Kidney (tissue), 14 donors: ENCODE measurements around the gene HNRNPA3. TPM values are rescaled to one million over a fixed set of nuclear protein-coding genes. Genes with fewer than 3 reads are reported as not detected.

ENCODE experiments used
- DNase-seq, 5 donors: peaks; one replicate each; pipeline ENCODE4 v3.0.0-alpha.2; 2013 to 2020
- FAIRE-seq: peaks from 2 replicates; lab custom pipeline; 2012; peaks lifted over from hg19 to GRCh38; lab: Jason Lieb, UNC
- H3K27ac ChIP-seq, 2 donors: one replicate each; pipeline ENCODE4 v1.7.0; 2013; ENCODE audit warnings: low read depth in 2 of 2, low read length in 2 of 2, inconsistent platforms in 1 of 2
- H3K27me3 ChIP-seq: one replicate; pipeline ENCODE4 v1.7.1; 2013; ENCODE audit warnings: low read length, inconsistent platforms; ENCODE audit not compliant: control insufficient read depth, insufficient read depth
- H3K36me3 ChIP-seq, 3 donors: one replicate each; pipeline versions ENCODE4 v1.7.0 to v1.7.1; 2013; ENCODE audit warnings: low read length in 3 of 3, control low read depth in 1 of 3, inconsistent platforms in 1 of 3; ENCODE audit not compliant: insufficient read depth in 3 of 3, control insufficient read depth in 2 of 3
- H3K4me1 ChIP-seq, 3 donors: one replicate each; pipeline versions ENCODE4 v1.7.0 to v1.7.1; 2013; ENCODE audit warnings: low read length in 3 of 3, inconsistent platforms in 1 of 3, low read depth in 1 of 3; ENCODE audit not compliant: control insufficient read depth in 2 of 3, insufficient read depth in 2 of 3
- H3K4me3 ChIP-seq, 3 donors: one replicate each; pipeline versions ENCODE4 v1.7.0 to v1.8.1; 2013; ENCODE audit warnings: low read length in 3 of 3, control low read depth in 1 of 3, inconsistent platforms in 1 of 3
- H3K9ac ChIP-seq, 3 donors: one replicate each; pipeline versions ENCODE4 v1.7.0 to v1.7.1; 2013; ENCODE audit warnings: low read length in 3 of 3, control low read depth in 1 of 3, inconsistent platforms in 1 of 3
- H3K9me3 ChIP-seq, 3 donors: one replicate each; pipeline versions ENCODE4 v1.7.0 to v1.7.1; 2013; ENCODE audit warnings: low read length in 3 of 3, control low read depth in 1 of 3, inconsistent platforms in 1 of 3; ENCODE audit not compliant: control insufficient read depth in 2 of 3, insufficient read depth in 1 of 3
- intact Hi-C: fragments of 100-400 bp; cut with DNase I; formaldehyde crosslinking; loops from one replicate; pipeline ENCODE4 v1.11.1; 2022
- polyA plus RNA-seq: library from polyadenylated mRNA; stranded (reverse); fragments of 350-450 nt; fragmentation: Illumina TruSeq; extraction: RNeasy Lipid Tissue Mini Kit (QIAGEN cat#74804); gene quantifications from one replicate; pipeline ENCODE4 v1.2.3, GENCODE V29; 2014; ENCODE audit warnings: low read depth, low replicate concordance; ENCODE audit not compliant: insufficient read depth
- total RNA-seq: library from RNA; stranded (reverse); fragmentation: NEBNext Ultra II Directional; extraction: Animal tissue kit (Norgen Biotek cat#: 25700); gene quantifications from one replicate; pipeline ENCODE4 v1.2.1, GENCODE V29; 2021
- TF ChIP-seq, protein P1 (sequence below): IDR thresholded peaks from 3 replicates; pipeline ENCODE4 v1.5.1; 2012; ENCODE audit warnings: mild to moderate bottlenecking, moderate library complexity, borderline replicate concordance; ENCODE audit not compliant: insufficient read depth; ENCODE audit errors: extremely low read depth
- donor health status: control.
- donor health status: control.
- donor health status: control.
- donor health status: control.
- donor health status: control.
- donor health status: DM: yes; HTN: yes; CAD: no.
- donor health status: Normal renal cell carcinoma (clear cell type).

Gene HNRNPA3
- total and polyA plus RNA-seq, 2 donors from 2014 or later: 156 to 173 TPM

DNA sequence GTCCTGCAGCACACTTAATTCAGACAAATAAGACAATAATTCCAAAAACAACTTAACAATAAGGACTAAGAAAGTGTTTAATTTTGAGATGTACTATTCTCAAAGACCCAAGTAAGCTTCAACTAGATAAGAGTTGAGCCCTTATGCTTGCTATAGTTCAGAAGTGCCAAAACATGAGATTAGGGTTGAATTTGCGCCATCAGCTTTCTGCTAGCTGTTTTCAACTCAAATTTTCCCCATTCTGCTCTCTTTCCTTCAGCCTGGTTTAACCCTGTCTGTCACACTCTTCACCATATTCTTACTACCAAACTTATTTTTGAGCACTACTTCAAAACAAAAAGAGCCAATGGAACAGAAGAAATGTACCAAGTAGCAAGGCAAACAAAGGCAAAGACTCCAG, 47.8 kb downstream of the HNRNPA3 start:
- TF ChIP-seq, protein P1, sequence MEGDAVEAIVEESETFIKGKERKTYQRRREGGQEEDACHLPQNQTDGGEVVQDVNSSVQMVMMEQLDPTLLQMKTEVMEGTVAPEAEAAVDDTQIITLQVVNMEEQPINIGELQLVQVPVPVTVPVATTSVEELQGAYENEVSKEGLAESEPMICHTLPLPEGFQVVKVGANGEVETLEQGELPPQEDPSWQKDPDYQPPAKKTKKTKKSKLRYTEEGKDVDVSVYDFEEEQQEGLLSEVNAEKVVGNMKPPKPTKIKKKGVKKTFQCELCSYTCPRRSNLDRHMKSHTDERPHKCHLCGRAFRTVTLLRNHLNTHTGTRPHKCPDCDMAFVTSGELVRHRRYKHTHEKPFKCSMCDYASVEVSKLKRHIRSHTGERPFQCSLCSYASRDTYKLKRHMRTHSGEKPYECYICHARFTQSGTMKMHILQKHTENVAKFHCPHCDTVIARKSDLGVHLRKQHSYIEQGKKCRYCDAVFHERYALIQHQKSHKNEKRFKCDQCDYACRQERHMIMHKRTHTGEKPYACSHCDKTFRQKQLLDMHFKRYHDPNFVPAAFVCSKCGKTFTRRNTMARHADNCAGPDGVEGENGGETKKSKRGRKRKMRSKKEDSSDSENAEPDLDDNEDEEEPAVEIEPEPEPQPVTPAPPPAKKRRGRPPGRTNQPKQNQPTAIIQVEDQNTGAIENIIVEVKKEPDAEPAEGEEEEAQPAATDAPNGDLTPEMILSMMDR: no peak
- FAIRE-seq (no peak), DNase-seq (no peak)
- Histone ChIP-seq H3K36me3 (peaks cover 0 to 2% (median 0%) of the 10 kb centered on the region in 3 donors), H3K4me1 (peaks cover 0 to 21% (median 21%) of the 10 kb centered on the region in 3 donors), H3K4me3 (peak overlapping the region in 2 of 3 donors; percentile 27 to 30), H3K27ac (peak overlapping the region in 1 of 2 donors; percentile 33), H3K9ac (no peak overlapping the region), H3K9me3 (no peaks in the 10 kb centered on the region), H3K27me3 (no peaks in the 10 kb centered on the region)
- intact Hi-C loops: no loop called here

DNA sequence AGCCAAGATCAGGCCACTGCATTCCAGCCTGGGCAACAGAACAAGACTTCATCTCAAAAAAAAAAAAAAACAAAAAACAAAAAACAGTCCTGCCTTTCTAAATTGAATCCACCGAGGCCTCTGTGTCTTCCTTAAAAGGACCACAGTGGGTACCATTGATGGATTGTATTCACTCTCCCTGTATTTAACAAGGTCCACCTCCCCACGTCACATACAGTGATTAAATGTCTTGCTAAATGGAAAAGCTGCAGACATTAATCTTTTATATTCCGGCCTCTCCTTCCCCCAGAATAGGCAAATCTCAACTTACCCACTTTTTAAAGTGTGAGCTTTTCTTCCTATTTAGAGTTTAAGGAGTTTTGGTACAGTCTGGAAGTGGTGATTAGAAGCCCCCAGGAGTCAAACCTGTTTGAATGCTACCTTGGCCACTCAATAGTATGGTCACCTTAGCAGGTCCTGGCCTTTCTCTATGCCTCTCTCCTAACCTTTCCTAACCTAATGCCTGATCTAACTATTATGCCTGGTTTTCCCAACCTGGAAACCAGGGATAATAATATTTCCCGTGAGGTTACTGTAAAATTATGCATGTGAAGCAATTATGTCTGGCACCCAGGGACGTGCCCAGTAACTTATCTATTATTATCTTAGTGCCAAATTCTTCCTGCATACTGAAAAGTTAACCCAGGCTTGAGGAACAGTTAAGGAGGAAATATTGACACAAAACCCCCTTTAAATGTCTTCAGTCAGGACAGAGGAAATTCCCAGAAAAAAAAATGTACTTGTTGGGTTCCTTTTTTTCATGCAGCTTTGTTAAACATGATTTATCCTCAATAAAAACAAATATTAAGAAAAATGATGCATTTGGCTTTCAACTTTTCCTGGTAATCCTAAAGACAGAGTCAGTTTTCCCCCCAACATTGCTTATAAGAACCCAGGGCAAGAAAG, 48.8 kb downstream of the HNRNPA3 start:
- no peaks in the 10 kb centered on the region for H3K27me3 ChIP-seq
- DNase-seq: peak in 2 of 5 donors; percentile 31 to 55
- intact Hi-C loops: no loop called here
- H3K9me3 ChIP-seq: no peaks in the 10 kb centered on the region
- peak overlapping the region; percentile 99 for H3K27ac ChIP-seq
- peaks cover 0 to 2% (median 0%) of the 10 kb centered on the region in 3 donors for H3K36me3 ChIP-seq
- H3K9ac ChIP-seq: peak overlapping the region; percentile 81 to 95 (median 87)
- peaks cover 2 to 18% (median 14%) of the 10 kb centered on the region in 3 donors for H3K4me1 ChIP-seq
- TF ChIP-seq, protein P1: no peak
- H3K4me3 ChIP-seq: peak overlapping the region; percentile 74 to 95 (median 91)
- no peak for FAIRE-seq

DNA sequence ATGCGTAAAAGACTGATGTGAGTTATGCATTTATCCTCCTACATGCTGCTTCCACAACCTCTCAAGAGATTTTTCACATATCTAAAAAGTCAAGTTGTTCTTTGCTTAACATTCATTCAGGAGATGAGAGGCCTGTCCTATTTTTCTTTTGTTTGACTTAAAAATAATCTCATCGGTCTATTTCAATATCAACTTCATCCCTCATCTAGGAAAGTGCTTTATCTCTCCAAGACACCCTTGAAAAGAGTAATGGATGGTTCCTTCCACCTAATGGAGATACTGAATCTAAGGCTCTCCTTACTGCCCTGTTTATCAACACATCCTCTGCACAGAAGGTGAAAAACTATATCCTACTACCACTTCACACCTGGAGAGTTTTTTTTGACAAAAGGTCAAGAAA, 49.5 kb downstream of the HNRNPA3 start:
- TF ChIP-seq, protein P1: no peak
- DNase-seq (peak in 2 of 5 donors; percentile 43 to 48), FAIRE-seq (no peak)
- intact Hi-C loops: no loop called here
- Histone ChIP-seq H3K4me3 (peak overlapping the region; percentile 74 to 95 (median 91)), H3K27ac (peak overlapping the region; percentile 99), H3K27me3 (no peaks in the 10 kb centered on the region), H3K36me3 (peaks cover 0 to 2% (median 0%) of the 10 kb centered on the region in 3 donors), H3K9ac (peak overlapping the region; percentile 81 to 95 (median 87)), H3K4me1 (peaks cover 2 to 18% (median 12%) of the 10 kb centered on the region in 3 donors), H3K9me3 (no peaks in the 10 kb centered on the region)
